H54 (cell line): ENCODE results near the gene OR5D18.
"Not testable (repeated sequence)": the region's sequence is repeated elsewhere in the genome, so short reads cannot be mapped to it uniquely, and the experiment has no call there.

Source experiments
- DNase-seq: peaks from one replicate; pipeline ENCODE4 v3.0.0; 2011; ENCODE audit warnings: low spot score, mixed read lengths; ENCODE audit not compliant: insufficient read length
- FAIRE-seq: peaks from 3 replicates; lab custom pipeline; 2011; peaks lifted over from hg19 to GRCh38; lab: Jason Lieb, UNC
- POLR2A ChIP-seq: IDR thresholded peaks from 2 replicates; pipeline ENCODE4 v1.6.1; 2011; ENCODE audit warnings: low read depth, mild to moderate bottlenecking, low read length

OR5D18 gene

DNA sequence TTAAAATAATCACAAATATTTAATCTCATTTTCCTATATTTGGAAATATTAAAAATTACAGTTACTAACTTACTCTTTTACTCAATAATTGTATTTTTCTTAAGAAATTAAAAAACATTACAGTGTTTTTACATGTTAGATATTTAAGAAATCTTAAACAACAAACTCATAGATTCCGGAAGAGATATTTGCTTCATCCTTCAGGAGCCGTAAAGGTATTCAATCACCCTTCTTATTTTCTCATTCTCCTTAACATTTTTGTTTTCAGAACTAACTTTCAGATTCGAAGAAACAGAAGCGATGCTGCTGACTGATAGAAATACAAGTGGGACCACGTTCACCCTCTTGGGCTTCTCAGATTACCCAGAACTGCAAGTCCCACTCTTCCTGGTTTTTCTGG, at the start of gene OR5D18:
TSS of gene OR5D18 (plus strand) at position 301 of the 400 bp plus-strand sequence. CDS start at position 301, 0 bp downstream.
- TF ChIP-seq POLR2A: no peak
- no peak for DNase-seq
- FAIRE-seq: no peak

DNA sequence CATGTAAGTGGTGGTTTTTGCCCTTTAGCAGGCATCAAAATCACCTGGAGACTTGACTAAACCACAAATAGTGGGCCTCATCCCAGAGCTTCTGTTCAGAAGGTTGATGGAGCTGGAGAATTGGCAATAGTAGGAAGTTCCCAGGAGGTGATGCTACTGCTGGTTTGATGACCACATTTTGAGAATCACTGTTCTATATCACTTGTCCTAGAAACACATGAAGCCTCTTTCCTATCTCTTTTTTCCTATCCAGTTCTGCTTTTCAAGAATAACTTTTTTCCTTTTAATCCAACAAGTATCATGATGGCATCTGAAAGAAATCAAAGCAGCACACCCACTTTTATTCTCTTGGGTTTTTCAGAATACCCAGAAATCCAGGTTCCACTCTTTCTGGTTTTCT, 46.3 kb upstream of the OR5D18 start, which contains the start of gene OR5D13:
TSS of gene OR5D13 (plus strand) at position 301 of the 400 bp plus-strand sequence. CDS start at position 301, 0 bp downstream.
- DNase-seq: no peak
- FAIRE-seq: no peak
- TF ChIP-seq POLR2A: no peak

DNA sequence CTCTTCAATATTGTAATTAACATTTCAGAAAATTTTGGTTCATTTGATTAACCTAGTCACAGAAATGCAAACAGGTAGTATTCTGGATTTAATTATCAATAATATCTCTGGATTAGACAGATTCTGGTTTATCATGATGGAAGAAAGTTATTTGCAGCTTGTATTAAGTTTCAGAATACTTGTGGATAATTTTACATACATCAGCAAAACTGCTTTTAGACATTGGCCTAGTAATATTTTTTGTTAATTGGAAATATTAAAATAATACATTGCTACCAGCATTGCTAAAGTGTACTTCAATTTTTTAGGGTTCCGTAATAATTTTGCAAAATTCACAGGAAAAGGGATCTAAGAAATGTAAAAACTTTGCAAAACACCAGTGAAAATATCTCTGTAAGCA, 27.8 kb upstream of the OR5D18 start:
- DNase-seq (no peak), FAIRE-seq (no peak)
- no peak for TF ChIP-seq POLR2A

DNA sequence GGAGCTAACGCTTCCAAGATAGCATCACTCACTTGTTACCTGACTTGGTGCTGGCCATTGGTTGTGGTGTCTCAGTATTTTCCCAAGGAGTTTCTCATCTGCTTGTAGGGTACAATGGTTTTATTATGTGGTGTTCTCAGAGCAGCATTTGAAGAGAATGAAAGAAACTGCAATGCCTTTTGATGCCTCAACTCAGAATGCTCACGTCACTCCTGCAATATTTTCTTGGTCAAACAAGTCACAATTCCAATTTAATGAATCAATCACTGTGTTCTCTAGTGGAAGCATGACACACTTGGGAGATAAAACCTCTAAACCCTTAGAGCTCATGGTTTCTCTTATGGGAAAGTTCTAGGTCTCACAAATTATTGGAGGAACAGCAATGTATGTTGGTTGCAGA, 26.1 kb upstream of the OR5D18 start:
- DNase-seq (no peak), FAIRE-seq (no peak)
- no peak for TF ChIP-seq POLR2A

DNA sequence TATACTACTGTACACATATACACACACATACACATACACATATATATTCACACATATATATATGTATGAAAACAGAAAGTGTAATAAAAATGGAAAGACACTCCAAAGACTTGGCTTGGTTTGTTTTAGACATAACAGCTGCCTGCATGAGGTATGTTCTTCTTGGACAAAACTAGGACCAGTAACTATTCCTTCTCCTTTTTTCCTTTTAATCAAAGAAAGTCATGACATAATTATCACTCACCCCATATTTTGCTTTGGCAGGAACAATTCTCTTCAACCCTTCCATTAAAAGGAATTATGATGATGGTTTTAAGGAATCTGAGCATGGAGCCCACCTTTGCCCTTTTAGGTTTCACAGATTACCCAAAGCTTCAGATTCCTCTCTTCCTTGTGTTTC, 24.2 kb upstream of the OR5D18 start, which contains the start of gene OR5D14:
TSS of gene OR5D14 (plus strand) at position 301 of the 400 bp plus-strand sequence. CDS start at position 301, 0 bp downstream.
- DNase-seq (no peak), FAIRE-seq (no peak)
- no peak for TF ChIP-seq POLR2A

DNA sequence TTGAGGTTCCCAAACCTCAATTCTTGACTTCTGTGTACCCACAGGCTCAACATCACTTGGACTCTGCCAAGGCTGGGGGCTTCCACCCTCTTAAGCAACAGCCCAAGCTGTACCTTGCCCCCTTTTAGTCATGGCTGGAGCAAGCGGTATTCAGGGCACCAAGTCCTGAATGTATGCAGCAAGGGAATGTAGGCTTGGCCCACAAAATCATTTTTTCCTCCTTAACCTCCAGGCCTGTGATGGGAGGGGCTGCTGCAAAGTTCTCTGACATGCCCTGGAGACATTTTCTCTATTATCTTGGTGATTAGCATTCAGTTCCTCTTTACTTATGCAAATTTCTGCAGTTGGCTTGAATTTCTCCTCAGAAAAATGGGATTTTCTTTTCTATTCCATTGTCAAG, 13.2 kb upstream of the OR5D18 start:
- no peak for TF ChIP-seq POLR2A
- DNase-seq (no peak), FAIRE-seq (no peak)

DNA sequence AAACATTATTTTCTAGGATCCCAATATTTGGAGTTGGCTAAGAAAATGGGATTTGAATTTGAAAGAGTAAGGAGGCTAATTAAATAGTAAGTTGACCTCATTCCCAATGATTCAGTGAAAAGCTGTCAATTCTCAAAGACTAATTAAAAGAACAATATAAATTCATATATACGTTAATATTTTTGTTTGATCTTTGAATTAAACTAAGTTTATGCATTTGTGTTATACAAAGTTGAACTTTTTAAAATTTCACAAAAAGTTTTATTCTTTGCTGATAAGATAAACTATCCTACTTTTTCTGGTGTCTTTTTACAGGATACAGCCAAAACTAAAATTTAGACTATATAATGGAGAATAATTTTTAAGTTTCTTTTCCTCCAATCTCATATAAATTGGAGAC, 8.4 kb upstream of the OR5D18 start, which contains the start of gene OR5L1:
TSS of gene OR5L1 (plus strand) at position 301 of the 400 bp plus-strand sequence. CDS start 100 bp downstream, outside the sequence.
- no peak for FAIRE-seq
- DNase-seq: no peak
- TF ChIP-seq POLR2A: no peak

DNA sequence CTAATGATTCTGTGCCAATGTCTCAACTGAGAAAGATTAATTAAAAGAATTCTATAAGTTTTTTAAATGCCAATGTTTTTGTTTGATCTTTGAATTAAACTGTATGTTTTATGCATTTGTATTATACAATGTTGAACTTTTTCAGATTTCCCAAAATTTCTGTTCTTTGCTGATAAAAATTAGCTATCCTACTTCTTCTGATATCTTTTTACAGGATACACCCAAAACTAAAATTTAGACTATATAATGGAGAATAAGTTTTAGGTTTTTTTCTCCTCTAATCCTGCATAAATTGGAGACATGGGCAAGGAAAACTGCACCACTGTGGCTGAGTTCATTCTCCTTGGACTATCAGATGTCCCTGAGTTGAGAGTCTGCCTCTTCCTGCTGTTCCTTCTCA, 7.5 kb downstream of the OR5D18 start, which contains the start of gene OR5L2:
TSS of gene OR5L2 (plus strand) at position 301 of the 400 bp plus-strand sequence. CDS start at position 301, 0 bp downstream.
- DNase-seq (no peak), FAIRE-seq (no peak)
- no peak for TF ChIP-seq POLR2A

DNA sequence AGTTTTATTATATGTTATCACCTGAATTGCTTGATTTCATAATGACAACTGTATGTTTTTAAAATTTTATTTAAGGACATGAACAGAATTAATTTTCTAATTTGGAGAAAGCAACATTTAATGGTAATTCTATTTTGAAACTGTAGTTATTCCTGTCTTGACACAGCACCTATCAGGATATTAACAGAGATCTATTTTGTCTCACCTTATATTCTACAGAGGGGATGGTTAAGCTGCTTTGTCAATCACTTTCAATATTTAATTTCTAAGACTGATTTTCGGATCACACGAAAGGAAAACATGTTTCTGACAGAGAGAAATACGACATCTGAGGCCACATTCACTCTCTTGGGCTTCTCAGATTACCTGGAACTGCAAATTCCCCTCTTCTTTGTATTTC, 19.0 kb downstream of the OR5D18 start, which contains the start of gene OR5D16:
TSS of gene OR5D16 (plus strand) at position 301 of the 400 bp plus-strand sequence. CDS start at position 301, 0 bp downstream.
- no peak for TF ChIP-seq POLR2A
- FAIRE-seq: no peak
- no peak for DNase-seq

DNA sequence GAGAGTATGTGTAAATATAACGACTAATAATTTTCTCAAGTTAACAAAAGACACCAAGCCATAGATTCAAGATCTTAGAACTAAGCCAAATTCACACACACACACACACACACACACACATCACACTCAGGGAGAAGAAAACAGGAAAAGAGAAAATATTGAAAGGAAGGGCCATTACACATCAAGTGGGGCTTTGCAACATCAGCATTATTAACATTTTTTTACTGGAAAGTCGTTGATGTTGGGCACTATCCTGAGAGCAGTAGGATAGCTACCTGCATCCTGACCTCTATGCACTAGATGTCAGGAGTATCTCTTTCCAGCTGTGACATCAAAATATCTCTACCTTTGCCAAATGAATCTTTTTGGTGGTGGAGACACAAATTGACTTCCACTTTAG, 28.0 kb downstream of the OR5D18 start:
- FAIRE-seq: no peak

DNA sequence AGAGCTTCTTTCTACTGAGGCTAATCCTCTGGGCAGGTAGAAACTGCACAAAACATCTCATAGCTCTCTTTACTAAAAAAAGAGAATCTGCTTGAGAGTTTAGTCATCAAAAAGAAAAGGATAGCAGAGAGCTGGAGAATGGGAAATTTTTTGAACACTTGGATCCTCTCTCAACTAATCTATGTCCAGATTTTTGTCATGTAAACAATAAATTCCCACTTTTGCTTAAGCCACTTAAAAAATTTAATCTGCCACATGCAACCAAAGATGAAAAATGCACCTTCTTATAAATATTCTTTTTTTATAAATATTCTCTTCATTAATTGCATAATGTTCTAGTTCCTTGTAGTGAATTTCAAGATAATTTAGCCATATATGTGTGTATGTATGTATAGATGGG, 29.6 kb downstream of the OR5D18 start:
- DNase-seq: no peak
- no peak for TF ChIP-seq POLR2A
- no peak for FAIRE-seq

More for the DNA sequence above, 28.0 kb downstream of the OR5D18 start:
- no peak for DNase-seq
- no peak for TF ChIP-seq POLR2A

DNA sequence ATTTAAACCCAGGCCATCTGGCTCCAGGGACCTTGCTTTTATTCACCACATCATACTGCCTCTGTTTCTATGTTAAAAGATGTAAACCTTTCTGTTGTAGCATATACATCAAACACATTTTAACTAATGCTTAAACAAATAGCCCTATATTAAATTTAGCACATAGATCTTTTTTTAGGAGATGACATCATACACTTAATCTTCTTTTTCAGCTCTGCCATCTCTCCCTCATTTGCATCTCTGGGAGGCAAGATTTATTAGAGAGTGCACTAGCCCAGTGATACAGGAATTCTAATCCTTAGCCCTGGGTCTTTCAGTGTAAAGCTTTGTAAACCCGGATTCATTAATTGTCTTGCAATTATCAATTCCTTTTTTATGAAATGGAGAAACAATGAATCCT, 32.7 kb downstream of the OR5D18 start:
- TF ChIP-seq POLR2A: no peak
- no peak for DNase-seq
- FAIRE-seq: no peak

DNA sequence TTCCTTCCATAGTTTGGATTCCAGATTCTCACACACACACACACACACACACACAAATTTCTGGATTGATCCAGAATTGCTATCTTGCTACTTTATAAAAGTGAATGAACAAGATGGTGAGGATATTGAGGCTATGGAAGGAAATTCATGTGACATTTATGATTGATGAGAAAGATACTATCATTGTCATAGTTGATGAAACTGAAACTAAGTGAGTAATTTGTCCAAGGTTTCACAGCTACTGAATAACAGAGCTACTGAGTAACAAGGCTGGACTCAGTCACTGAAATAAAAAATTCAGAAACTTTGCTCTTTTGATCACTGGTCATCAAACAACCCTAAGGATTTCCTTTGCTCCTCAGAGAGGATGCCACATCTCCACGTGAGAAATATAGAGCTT, 35.3 kb downstream of the OR5D18 start:
- DNase-seq (no peak), FAIRE-seq (no peak)
- no peak for TF ChIP-seq POLR2A

DNA sequence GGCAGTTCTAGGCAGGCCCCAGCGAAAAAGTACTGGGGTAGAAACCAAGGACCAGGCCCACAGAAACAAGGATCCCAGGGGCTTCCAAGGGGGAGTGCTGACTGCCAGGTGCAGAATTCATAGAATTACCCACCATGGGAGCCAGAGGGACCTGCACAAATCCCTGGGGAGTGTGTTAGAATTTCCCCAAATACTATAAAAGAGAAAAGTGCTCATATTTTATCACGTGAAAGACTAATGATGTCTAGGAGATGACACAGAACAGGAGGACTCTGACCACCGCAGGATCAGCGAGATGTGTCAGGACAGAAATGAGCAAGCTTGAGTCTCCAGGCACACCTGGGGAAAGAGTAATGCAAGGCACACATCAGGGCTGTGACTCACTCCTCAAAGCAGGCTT, 47.9 kb downstream of the OR5D18 start:
- FAIRE-seq, DNase-seq: not testable (repeated sequence)
